Adrenal gland (tissue), 12 donors: ENCODE data around the gene NFIL3. TPM values are rescaled to one million over a fixed set of nuclear protein-coding genes. Genes with fewer than 3 reads are reported as not detected.

Source experiments
- DNase-seq, 7 donors: peaks; one replicate each; pipeline ENCODE4 v3.0.0-alpha.2; 2019 to 2020
- H3K27ac ChIP-seq, 5 donors: fragments of 200-600 bp; sonication (generic) in 4 of 5; 1 replicate in 3 of 5; 2 replicates in 2 of 5; pipeline versions ENCODE4 v1.5.1 to v1.8.0; 2016 to 2020; ENCODE audit warnings: mild to moderate bottlenecking in 1 of 5
- H3K27me3 ChIP-seq: fragments of 200-600 bp; 2 replicates; pipeline ENCODE4 v1.8.0; 2021
- H3K36me3 ChIP-seq, 2 donors: fragments of 200-600 bp; replicated peaks in 1 of 2; 1 replicate in 1 of 2; 2 replicates in 1 of 2; pipeline versions ENCODE4 v1.5.1 to v1.8.0; 2018 to 2022
- H3K4me1 ChIP-seq, 2 donors: fragments of 200-600 bp; replicated peaks in 1 of 2; 1 replicate in 1 of 2; 2 replicates in 1 of 2; pipeline versions ENCODE4 v1.5.1 to v1.8.0; 2018 to 2021
- H3K4me3 ChIP-seq, 4 donors: fragments of 200-600 bp; sonication (generic) in 3 of 4; one replicate each; pipeline ENCODE4 v1.5.1; 2016 to 2018
- H3K9me3 ChIP-seq, 3 donors: fragments of 200-600 bp; sonication (generic) in 1 of 3; replicated peaks in 1 of 3; 1 replicate in 2 of 3; 2 replicates in 1 of 3; pipeline versions ENCODE4 v1.5.1 to v1.8.0; 2016 to 2021
- CTCF ChIP-seq, 6 experiments: fragments of 450-650 bp in 4 of 6; fragments of 200-600 bp in 2 of 6; sonication (generic) in 1 of 6; IDR thresholded peaks; 1 replicate in 5 of 6; 2 replicates in 1 of 6; pipeline versions ENCODE4 v1.5.1 to v1.8.0; 2016 to 2021; ENCODE audit warnings: antibody characterized with exemption in 6 of 6, mild to moderate bottlenecking in 2 of 6, moderate library complexity in 1 of 6
- POLR2A ChIP-seq, 2 donors: fragments of 450-650 bp; IDR thresholded peaks; one replicate each; pipeline ENCODE4 v1.6.1; 2017; ENCODE audit warnings: antibody characterized with exemption in 2 of 2, mild to moderate bottlenecking in 2 of 2, moderate library complexity in 1 of 2
- WGBS, 4 donors: extraction: QIAGEN DNeasy Blood & Tissue Kit in 2 of 4; methylation state at CpG; one replicate each; pipeline versions ENCODE4 v1.1.5 to v1.1.7; 2013 to 2017; 5-methylcytosine and 5-hydroxymethylcytosine counted together
- intact Hi-C, 2 donors: fragments of 100-400 bp; cut with DNase I; formaldehyde crosslinking; loops; one replicate each; pipeline versions ENCODE4 v1.14.1 to v1.15.0; 2022 to 2023
- polyA plus RNA-seq, 3 donors: library from polyadenylated mRNA; stranded (reverse); fragments of 200-250 nt in 2 of 3; fragments of 350-450 nt in 1 of 3; fragmentation: Illumina TruSeq in 1 of 3; extraction: RNeasy Lipid Tissue Mini Kit (QIAGEN cat#74804) in 1 of 3; gene quantifications; one replicate each; pipeline ENCODE4 v1.2.3, GENCODE V29; 2013 to 2014
- total RNA-seq, 9 donors: library from RNA; depleted of rRNA in 4 of 9; stranded (reverse); fragments of >200 nt in 4 of 9; fragments of 120-200 nt in 1 of 9; fragmentation: NEBNext Ultra II Directional in 1 of 9; extraction: Animal tissue kit (Norgen Biotek cat#: 25700) in 1 of 9; gene quantifications; one replicate each; pipeline versions ENCODE4 v1.1.0 to v1.2.4, GENCODE V29; 2013 to 2023
- donor health status: healthy with polysubstance abuse.
- donor health status: Bipolar disorder and iron deficiency.
- donor health status: DM: yes; HTN: yes; CAD: no.
- donor health status: DM: no; HTN: no; CAD: no.
- donor health status: DM: no; HTN: no; CAD: no.
- donor health status: DM: yes; HTN: yes; CAD: no.

Gene NFIL3
- total and polyA plus RNA-seq, 12 donors = 8.7 to 74.5 (median 27.3) TPM

DNA sequence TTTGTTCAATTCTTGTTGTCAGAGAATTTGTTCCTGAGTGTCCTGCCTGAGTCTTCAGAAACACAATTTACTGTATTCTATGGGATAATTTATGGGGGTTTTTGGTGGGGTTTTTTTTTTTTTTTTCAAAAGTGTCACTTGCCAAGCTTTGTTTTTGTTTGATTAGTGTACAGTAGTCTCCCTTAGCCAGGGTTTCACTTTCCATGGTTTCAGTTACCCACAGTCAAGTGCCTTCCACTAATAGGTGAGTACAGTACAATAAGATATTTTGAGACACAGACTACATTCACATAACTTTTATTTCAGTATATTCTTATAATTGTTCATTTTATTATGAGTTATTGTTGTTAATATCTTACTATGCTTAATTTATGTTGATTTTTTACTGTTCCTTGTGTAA lies 36.9 kb downstream of the NFIL3 start:
- H3K36me3 ChIP-seq = no peaks in the 10 kb centered on the region
- no peaks in the 10 kb centered on the region for H3K4me1 ChIP-seq
- H3K27ac ChIP-seq = no peak overlapping the region
- no peak overlapping the region for H3K4me3 ChIP-seq
- no peak for DNase-seq
- TF ChIP-seq CTCF (IDR thresholded peaks at IDR 0.05) (no peak), POLR2A (IDR thresholded peaks at IDR 0.05) (no peak)
- H3K9me3 ChIP-seq = no peaks in the 10 kb centered on the region
- intact Hi-C loops = no loop called here
- no peaks in the 10 kb centered on the region for H3K27me3 ChIP-seq

DNA sequence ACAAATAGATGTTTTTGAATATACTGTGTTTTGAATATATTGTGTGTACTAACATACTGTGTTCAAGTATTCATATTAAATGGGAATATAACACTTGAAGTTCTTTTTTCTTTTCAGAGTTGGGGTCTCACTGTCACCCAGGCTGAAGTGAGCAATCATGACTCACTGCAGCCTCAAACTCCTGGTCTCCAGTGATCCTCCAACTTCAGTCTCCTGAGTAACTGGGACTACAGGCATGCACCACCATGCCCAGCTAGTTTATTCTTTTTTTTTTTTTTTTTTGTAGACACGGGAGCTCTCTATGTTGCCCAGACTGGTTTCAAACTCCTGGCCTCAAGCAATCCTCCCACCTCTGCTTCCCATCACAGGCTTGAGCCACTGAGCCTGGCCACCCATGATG lies 38.7 kb downstream of the NFIL3 start:
- H3K4me3 ChIP-seq = no peak overlapping the region
- no peak for DNase-seq
- no peak for TF ChIP-seq POLR2A (IDR thresholded peaks at IDR 0.05)
- H3K27me3 ChIP-seq = no peaks in the 10 kb centered on the region
- H3K27ac ChIP-seq = no peak overlapping the region
- no peaks in the 10 kb centered on the region for H3K4me1 ChIP-seq
- intact Hi-C loops = no loop called here
- H3K36me3 ChIP-seq = no peaks in the 10 kb centered on the region
- WGBS, 4 donors = 64 to 100% (median 88%) methylated on average over 1 of the region's 1 CpG
- H3K9me3 ChIP-seq = no peaks in the 10 kb centered on the region

DNA sequence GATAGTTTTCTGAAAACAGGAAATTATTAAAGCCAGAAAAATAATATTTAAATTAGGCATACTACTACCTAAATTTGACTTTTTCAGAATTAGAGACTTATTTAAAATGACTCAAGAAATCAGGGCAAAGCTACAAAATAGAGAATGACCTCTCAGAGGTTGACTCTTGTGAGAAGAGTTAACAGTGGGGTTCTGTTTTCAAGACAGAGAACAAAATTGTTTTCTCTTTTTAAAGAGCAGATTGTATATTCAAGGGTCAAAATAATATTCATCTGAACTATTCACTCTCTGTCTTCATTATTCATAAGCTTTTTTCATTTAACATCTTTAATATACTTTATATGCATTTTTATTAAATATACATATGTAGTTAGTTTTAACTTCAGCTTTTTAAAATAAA lies 40.1 kb downstream of the NFIL3 start:
- no peak overlapping the region for H3K27ac ChIP-seq
- intact Hi-C loops = no loop called here
- H3K4me1 ChIP-seq = peaks cover under 1 to 7% of the 10 kb centered on the region in 2 donors
- no peaks in the 10 kb centered on the region for H3K27me3 ChIP-seq
- no peak overlapping the region for H3K4me3 ChIP-seq
- no peak for DNase-seq
- H3K9me3 ChIP-seq = no peaks in the 10 kb centered on the region
- TF ChIP-seq CTCF (IDR thresholded peaks at IDR 0.05) (no peak), POLR2A (IDR thresholded peaks at IDR 0.05) (no peak)
- no peaks in the 10 kb centered on the region for H3K36me3 ChIP-seq

- 86 to 95% (median 95%) methylated on average over 4 of the region's 4 CpGs for WGBS, 4 donors
- H3K27me3 ChIP-seq = no peaks in the 10 kb centered on the region
- intact Hi-C loops = no loop called here
- no peak overlapping the region for H3K27ac ChIP-seq
- DNase-seq = no peak
- no peaks in the 10 kb centered on the region for H3K36me3 ChIP-seq
- no peak overlapping the region for H3K4me3 ChIP-seq
- peaks cover 5 to 14% of the 10 kb centered on the region in 2 donors for H3K4me1 ChIP-seq
- H3K9me3 ChIP-seq = no peaks in the 10 kb centered on the region
- no peak for TF ChIP-seq POLR2A (IDR thresholded peaks at IDR 0.05)
- TF ChIP-seq CTCF (IDR thresholded peaks at IDR 0.05) = no peak
Observed at GRCh38 chr9:91382298-91382697, 41.3 kb downstream of the NFIL3 start.

GRCh38 chr9:91379426-91379825 lies 44.2 kb downstream of the NFIL3 start:
- no peak overlapping the region for H3K27ac ChIP-seq
- 61 to 69% (median 64%) methylated on average over 3 of the region's 3 CpGs for WGBS, 4 donors

More at GRCh38 chr9:91379426-91379825, 44.2 kb downstream of the NFIL3 start:
- no peaks in the 10 kb centered on the region for H3K36me3 ChIP-seq
- peaks cover 5 to 14% of the 10 kb centered on the region in 2 donors for H3K4me1 ChIP-seq
- no peaks in the 10 kb centered on the region for H3K9me3 ChIP-seq
- DNase-seq = peak in 1 of 7 donors; percentile 26
- intact Hi-C loops = no loop called here
- no peak overlapping the region for H3K4me3 ChIP-seq
- TF ChIP-seq POLR2A (IDR thresholded peaks at IDR 0.05) (no peak), CTCF (IDR thresholded peaks at IDR 0.05) (no peak)
- no peaks in the 10 kb centered on the region for H3K27me3 ChIP-seq
